K562 (cell line): ENCODE measurements around the gene RARRES2. TPM values are rescaled to one million over a fixed set of nuclear protein-coding genes. Genes with fewer than 3 reads are reported as not detected.

Source experiments
- ATAC-seq: fragments of 200-7000 bp; cut with Tn5 transposase; 3 replicates; pipeline ENCODE4 v1.9.1; 2020; ENCODE audit warnings: moderate library complexity
- BruUV-seq: library from RNA; stranded (reverse); fragments of 400-500 nt; replicated peaks from 2 replicates; lab custom pipeline; 2021; lab: Mats Ljungman, UMichigan
- CTCF ChIA-PET: fragments of 300-600 bp; formaldehyde crosslinking; extraction: SDS; loops from one replicate; lab custom pipeline; 2021; ENCODE audit warnings: low intra/inter-chr PET ratio; lab: Yijun Ruan, JAX
- POLR2A ChIA-PET: fragments of 300-600, 350-650 bp; sonication (Branson Sonifier 250); formaldehyde crosslinking; extraction: SDS; loops from one replicate; lab custom pipeline; 2021; ENCODE audit warnings: antibody characterized with exemption, inconsistent platforms; lab: Yijun Ruan, JAX
- DNase-seq, 4 experiments: peaks; one replicate each; pipeline versions ENCODE4 v3.0.0 to v3.0.0-alpha.2; 2011 to 2018; ENCODE audit warnings: low spot score in 3 of 4, mixed read lengths in 3 of 4; ENCODE audit errors: extremely low read depth in 1 of 4
- FAIRE-seq: peaks from 2 replicates; lab custom pipeline; 2011; peaks lifted over from hg19 to GRCh38; lab: Jason Lieb, UNC
- H2AFZ ChIP-seq: 2 replicates; pipeline ENCODE4 v1.6.0; 2011; ENCODE audit warnings: low read depth, low read length, control low read depth, inconsistent platforms
- H3K27ac ChIP-seq: fragments of 200-600 bp; 3 replicates; pipeline ENCODE4 v1.8.0; 2011; ENCODE audit warnings: low read depth, mild to moderate bottlenecking, control low read depth, inconsistent platforms, low read length, moderate library complexity, mixed read lengths; ENCODE audit errors: extremely low read depth
- H3K27me3 ChIP-seq, 2 experiments: fragments of 300-600 bp in 1 of 2; 2 replicates in 1 of 2; 3 replicates in 1 of 2; pipeline versions ENCODE4 v1.6.0 to v1.8.0; 2011; ENCODE audit warnings: inconsistent platforms in 2 of 2, low read length in 2 of 2, mild to moderate bottlenecking in 1 of 2, mixed read lengths in 1 of 2, moderate library complexity in 1 of 2; ENCODE audit not compliant: control insufficient read depth in 2 of 2, insufficient read depth in 2 of 2
- H3K36me3 ChIP-seq: fragments of 300-600 bp; 3 replicates; pipeline ENCODE4 v1.8.0; 2011; ENCODE audit warnings: mild to moderate bottlenecking, low read length, inconsistent platforms; ENCODE audit not compliant: control insufficient read depth, insufficient read depth
- H3K4me1 ChIP-seq, 2 experiments: fragments of 200-600 bp in 1 of 2; replicated peaks in 1 of 2; 2 replicates in 1 of 2; 3 replicates in 1 of 2; pipeline versions ENCODE4 v1.5.1 to v1.8.0; 2011; ENCODE audit warnings: inconsistent platforms in 2 of 2, low read length in 2 of 2, mild to moderate bottlenecking in 1 of 2, mixed read lengths in 1 of 2, moderate library complexity in 1 of 2; ENCODE audit not compliant: control insufficient read depth in 2 of 2, insufficient read depth in 2 of 2
- H3K4me2 ChIP-seq: 2 replicates; pipeline ENCODE4 v1.6.1; 2011; ENCODE audit warnings: low read length, control low read depth, inconsistent platforms, mixed read lengths; ENCODE audit not compliant: insufficient read depth
- H3K4me3 ChIP-seq: fragments of 200-600 bp; sonication (generic), shearing (Covaris generic); 2 replicates; pipeline ENCODE4 v1.5.1; 2016; ENCODE audit warnings: control low read depth, inconsistent platforms
- H3K79me2 ChIP-seq: fragments of 200-600 bp; 3 replicates; pipeline ENCODE4 v1.8.0; 2011; ENCODE audit warnings: low read length, inconsistent platforms; ENCODE audit not compliant: control insufficient read depth, insufficient read depth
- H3K9ac ChIP-seq, 2 experiments: 2 replicates each; pipeline versions ENCODE4 v1.6.0 to v1.6.1; 2011; ENCODE audit warnings: low read depth in 2 of 2, low read length in 2 of 2, control low read depth in 1 of 2, inconsistent platforms in 1 of 2, mild to moderate bottlenecking in 1 of 2, mixed read lengths in 1 of 2; ENCODE audit not compliant: insufficient read depth in 1 of 2
- H3K9me1 ChIP-seq: one replicate; pipeline ENCODE4 v1.6.0; 2011; ENCODE audit warnings: inconsistent platforms, mild to moderate bottlenecking, low read length, moderate library complexity; ENCODE audit not compliant: control insufficient read depth, insufficient read depth
- H3K9me3 ChIP-seq: replicated peaks from 2 replicates; pipeline ENCODE4 v1.5.1; 2011; ENCODE audit warnings: low read depth, low read length, inconsistent platforms; ENCODE audit not compliant: control insufficient read depth, insufficient read depth
- H4K20me1 ChIP-seq: replicated peaks from 2 replicates; pipeline ENCODE4 v1.6.1; 2011; ENCODE audit warnings: low read length, inconsistent platforms, mixed read lengths; ENCODE audit not compliant: control insufficient read depth, insufficient read depth
- BRD9 ChIP-seq: fragments of 450-650 bp; IDR thresholded peaks from 2 replicates; pipeline ENCODE4 v1.6.1; 2018; ENCODE audit warnings: low read depth; ENCODE audit not compliant: partially characterized antibody
- HDGF ChIP-seq: fragments of 450-650 bp; IDR thresholded peaks from 2 replicates; pipeline ENCODE4 v1.6.1; 2016
- HMGN3 ChIP-seq: IDR thresholded peaks from 2 replicates; pipeline ENCODE4 v1.6.1; 2011; ENCODE audit warnings: borderline replicate concordance, low read depth, mild to moderate bottlenecking, mixed read lengths, low read length; ENCODE audit not compliant: insufficient read length; ENCODE audit errors: extremely low read depth
- PKNOX1 ChIP-seq: fragments of 450-650 bp; IDR thresholded peaks from 2 replicates; pipeline ENCODE4 v1.6.1; 2016
- ZNF277 ChIP-seq: fragments of 250-450 bp; sonication (Bioruptor Pico); IDR thresholded peaks from 2 replicates; pipeline ENCODE4 v1.8.0; 2022; ENCODE audit warnings: inconsistent platforms, mild to moderate bottlenecking, moderate library complexity, borderline replicate concordance
- WGBS: fragments of 100-300 bp; shearing (Covaris generic); methylation state at CpG from one replicate; pipeline ENCODE4 v1.1.6; 2016; ENCODE audit warnings: low coverage, mixed read lengths; ENCODE audit not compliant: insufficient coverage; ENCODE audit errors: missing lambda C conversion rate; 5-methylcytosine and 5-hydroxymethylcytosine counted together
- in situ Hi-C: fragments of 300-500 bp; cut with MboI; formaldehyde crosslinking; loops from 4 replicates; pipeline ENCODE4 v1.15.0; 2018; ENCODE audit warnings: inconsistent platforms, mixed read lengths
- intact Hi-C: fragments of 100-400 bp; cut with micrococcal nuclease; formaldehyde crosslinking; loops from 2 replicates; pipeline ENCODE4 v1.14.2; 2022
- polyA plus RNA-seq, 8 experiments: library from polyadenylated mRNA; depleted of rRNA in 4 of 8; stranded (reverse) in 5 of 8; unstranded in 3 of 8; fragments of >200 nt; fragmentation: Nextera tagmentation in 2 of 8; fragmentation: Illumina TruSeq in 1 of 8; extraction: Ambion mirVana in 2 of 8; extraction: Trizol in 1 of 8; gene quantifications; 2 replicates each; pipeline versions ENCODE4 v1.2.1 to v1.2.3, GENCODE V29; 2011 to 2014; ENCODE audit warnings: inconsistent platforms in 1 of 8, missing spikeins in 1 of 8
- total RNA-seq, 7 experiments: library from RNA; depleted of rRNA in 6 of 7; stranded (reverse); fragments of >200 nt in 6 of 7; fragmentation: Illumina TruSeq in 2 of 7; extraction: Trizol in 2 of 7; gene quantifications; 2 replicates each; pipeline versions ENCODE4 v1.2.1 to v1.2.3, GENCODE V29; 2011 to 2021; ENCODE audit warnings: low replicate concordance in 1 of 7

The RARRES2 gene
- total and polyA plus RNA-seq, 9 of the 15 experiments (the other 6 are each of a cell fraction or from before 2014, with no cell fraction given), result 0.11 to 1.7 (median 0.23) TPM; not detected in 6

GRCh38 chr7:150342121-150342408, 636 bp upstream of the RARRES2 start:
- no peak for TF ChIP-seq ZNF277 (CRISPR knock-in tag)
- peak; percentile 59 for TF ChIP-seq PKNOX1
- TF ChIP-seq BRD9, result no peak
- peak; percentile 1 for TF ChIP-seq HMGN3
- no peak for TF ChIP-seq HDGF
- Histone ChIP-seq H3K27ac (no peak overlapping the region), H3K9me3 (no peaks in the 10 kb centered on the region), H3K9me1 (no peaks in the 10 kb centered on the region), H3K9ac (peak overlapping the region in 1 of 2 experiments; percentile 5; a peak in 1 of 4 replicates), H4K20me1 (peaks cover 5% of the 10 kb centered on the region; the same call in 1 of the 2 replicates), H3K4me1 (peaks cover 0 to 31% of the 10 kb centered on the region in 2 experiments; a peak in 3 of 5 replicates), H3K79me2 (no peaks in the 10 kb centered on the region), H3K4me2 (no peak overlapping the region), H2AFZ (peak overlapping the region; percentile 3; the same call in 1 of the 2 replicates), H3K27me3 (peaks cover 11 to 21% of the 10 kb centered on the region in 2 experiments; a peak in 4 of 5 replicates), H3K4me3 (no peak overlapping the region), H3K36me3 (peaks cover 10% of the 10 kb centered on the region; the same call in 1 of the 3 replicates)
- no peak for ATAC-seq
- BruUV-seq, result no TSS peak
- in situ Hi-C loops (no loop called here), intact Hi-C loops (no loop called here)
- no peak for DNase-seq
- FAIRE-seq, result no peak
- ChIA-PET CTCF (no interaction called here), POLR2A (interaction anchor here (0.6 to 1.4 kb wide), 3 partner anchors 10 to 350 kb away, joined by 3 to 6 read pairs (median 4); no protein-coding TSS in a partner anchor)
- 23% methylated on average over 9 of the region's 9 CpGs for WGBS
